ENCODE measurements around the gene PTPRN2.
"Not testable (repeated sequence)": the region's sequence is repeated elsewhere in the genome, so short reads cannot be mapped to it uniquely, and the experiment has no call there.

PTPRN2 gene

DNA sequence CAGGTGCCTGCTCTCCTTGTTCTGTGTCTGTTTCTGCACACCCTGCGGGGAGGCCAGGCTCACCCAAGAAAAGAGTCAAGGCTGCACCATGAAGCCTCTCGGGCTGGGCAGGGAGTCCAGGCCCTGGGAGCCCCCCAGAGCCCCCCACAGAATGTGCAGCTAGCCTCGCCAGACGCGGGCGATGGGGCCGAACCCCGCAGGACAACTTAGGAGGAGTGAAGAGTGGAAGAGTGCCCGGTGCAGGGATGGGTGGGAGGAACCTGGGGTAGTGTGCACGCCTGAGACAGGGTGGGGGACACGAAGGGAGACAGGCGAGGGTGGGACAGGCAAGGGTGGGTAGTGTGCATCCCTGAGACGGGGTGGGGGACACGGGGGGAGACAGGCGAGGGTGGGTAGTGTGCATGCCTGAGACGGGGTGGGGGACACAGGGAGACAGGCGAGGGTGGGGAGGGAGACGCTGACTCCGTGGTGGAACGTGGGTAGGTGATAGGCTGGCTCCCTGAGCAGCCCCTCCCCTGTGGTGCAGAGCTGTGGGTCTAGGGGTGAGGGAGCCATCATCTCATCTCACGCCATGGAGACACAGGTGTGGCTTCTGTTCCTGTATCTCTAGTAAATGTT lies 635.5 kb downstream of the PTPRN2 start:
- no peak for DNase-seq

DNA sequence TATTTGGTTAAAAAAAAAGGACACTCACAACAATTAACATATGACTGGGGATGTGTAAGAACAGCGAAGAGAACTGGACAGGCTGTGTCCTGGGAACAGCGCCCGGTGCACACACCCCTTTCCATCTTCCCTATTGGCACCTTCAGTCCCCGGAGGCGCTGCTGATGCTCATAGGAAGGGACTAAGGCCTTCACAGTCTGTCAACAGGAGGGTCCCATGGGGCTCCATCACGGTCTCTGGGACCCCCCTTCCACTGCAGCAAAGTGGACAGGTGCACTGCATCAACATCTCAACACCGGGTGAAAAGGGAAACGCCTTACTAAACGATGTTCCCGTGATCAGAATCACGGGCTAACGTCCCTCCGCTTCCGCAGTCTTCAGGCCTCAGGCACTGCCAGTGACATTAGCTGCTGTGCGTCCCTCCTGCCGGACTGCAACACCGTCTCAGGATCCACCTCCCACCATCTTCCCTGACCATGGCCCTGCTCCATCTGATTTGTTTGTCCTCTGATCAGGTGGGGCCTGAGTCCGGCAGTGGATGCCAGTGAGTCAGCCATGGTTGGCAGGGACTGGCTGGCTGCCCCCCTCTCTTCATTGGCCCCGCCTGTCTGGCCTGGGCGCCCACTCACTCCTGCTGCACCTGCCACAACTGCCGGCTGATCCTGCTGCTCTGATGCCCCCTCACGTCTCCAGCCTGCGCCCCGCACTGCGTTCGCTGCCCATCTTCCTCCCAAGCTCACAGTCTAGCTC lies 636.1 kb downstream of the PTPRN2 start:
- no peak for DNase-seq

DNA sequence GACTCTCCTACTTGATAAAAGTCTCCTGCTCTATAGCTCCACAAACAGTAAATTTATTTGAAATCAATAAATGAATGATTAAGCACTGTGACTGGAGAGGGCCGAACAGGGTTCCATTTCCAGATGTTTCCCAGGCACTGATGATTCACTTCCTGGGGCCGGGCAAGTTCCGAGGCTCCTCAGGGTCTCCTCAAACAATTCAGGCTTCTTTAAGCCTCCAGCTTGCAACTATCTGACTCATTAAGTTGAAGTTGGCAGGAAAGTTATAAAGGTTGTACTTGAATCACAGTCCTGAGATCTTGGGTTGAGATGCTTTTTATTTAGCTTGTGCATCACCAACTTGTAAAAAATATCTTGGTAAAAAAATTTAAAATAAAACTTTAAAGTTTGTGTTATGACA lies 637.9 kb downstream of the PTPRN2 start:
- DNase-seq: no peak

DNA sequence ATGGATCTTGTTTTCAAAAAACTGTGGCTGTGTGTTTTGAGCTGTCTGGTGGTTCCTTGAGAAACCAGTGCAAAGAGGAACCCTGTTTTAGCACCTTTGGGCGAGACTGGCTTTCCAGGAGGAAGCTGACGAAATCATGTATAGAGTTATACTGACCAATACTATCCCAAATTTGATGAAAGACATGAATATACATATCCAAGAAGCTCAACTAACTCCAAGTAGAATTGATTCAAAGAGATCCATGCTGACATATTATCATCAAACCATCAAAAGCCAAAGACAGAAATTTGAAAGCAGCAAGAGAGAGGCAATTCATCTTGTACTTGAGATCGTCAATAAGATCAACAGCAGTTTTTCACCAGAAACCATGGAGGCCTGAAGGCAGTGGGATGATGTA lies 640.1 kb downstream of the PTPRN2 start:
- DNase-seq: no peak

DNA sequence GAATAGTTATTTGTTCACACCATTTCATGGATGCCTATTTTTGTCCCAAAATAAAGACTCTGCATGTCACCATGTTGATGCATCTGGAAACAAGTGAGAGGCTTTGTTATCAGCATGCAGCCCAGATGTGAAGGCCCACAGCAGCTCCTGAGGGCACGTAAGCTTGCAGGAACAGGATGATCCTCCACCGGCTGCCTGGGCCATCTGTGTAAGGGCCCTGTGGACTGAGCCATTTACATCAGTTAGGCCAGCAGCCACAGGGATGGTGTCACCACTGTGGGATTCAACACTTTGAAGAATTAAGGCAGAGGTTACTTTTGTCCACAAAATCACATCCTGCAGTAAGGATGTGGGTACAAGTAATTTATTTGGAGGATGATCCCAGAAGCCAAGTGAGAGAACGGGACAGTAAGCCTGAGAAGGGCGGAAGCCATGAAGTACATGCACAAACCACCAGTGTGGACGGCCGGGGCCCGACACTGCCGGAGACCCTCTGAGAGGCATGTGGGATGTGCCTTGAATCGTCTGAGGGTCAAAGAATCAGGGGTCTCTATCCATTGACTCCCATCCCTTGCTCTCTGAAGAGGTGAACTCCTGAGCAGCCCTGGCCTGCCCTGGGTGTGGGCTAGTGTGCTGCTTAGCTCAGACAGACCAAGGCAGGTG lies 641.1 kb downstream of the PTPRN2 start:
- no peak for DNase-seq

DNA sequence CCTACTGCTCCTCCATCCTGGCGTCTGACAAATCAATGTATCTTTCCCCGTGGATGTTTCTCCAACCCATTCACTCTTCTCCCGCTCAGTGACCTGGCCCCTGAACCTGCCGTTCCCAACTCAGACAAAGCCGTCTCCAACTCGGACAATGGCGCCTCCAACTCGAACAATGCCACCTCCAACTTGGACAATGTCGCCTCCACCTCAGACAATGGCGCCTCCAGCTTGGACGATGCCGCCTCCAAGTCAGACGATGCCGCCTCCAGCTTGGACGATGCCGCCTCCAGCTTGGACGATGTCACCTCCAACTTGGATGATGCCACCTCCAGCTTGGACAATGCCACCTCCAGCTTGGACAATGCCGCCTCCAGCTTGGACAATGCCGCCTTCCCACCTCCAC lies 642.2 kb downstream of the PTPRN2 start:
- DNase-seq: no peak

DNA sequence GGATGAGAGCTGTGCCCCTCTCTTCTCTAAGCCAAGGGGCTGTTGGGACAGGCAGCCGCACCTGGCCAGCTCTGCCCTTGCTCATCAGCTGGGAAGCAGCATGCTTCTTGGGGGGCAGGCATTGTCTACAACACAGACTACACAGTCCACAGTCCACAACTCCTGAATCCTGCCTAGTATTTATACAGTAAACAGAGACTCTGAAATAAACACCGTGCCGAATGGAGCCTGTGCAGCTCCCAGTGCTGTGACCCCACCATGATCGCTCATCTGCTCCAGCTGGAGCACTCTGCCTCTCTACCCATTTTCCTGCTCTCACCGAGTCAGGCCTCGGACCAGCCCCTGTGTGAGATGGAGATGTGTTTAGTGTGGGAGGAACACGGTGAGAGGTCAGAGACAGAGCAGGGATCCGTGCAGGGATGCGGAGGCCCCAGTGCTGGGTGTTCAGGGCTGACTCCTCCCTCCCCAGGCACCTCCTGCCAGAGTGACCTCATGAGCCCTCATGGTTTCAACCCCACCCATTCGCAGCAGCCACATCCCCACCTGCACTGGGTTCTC lies 642.8 kb downstream of the PTPRN2 start:
- DNase-seq: no peak

DNA sequence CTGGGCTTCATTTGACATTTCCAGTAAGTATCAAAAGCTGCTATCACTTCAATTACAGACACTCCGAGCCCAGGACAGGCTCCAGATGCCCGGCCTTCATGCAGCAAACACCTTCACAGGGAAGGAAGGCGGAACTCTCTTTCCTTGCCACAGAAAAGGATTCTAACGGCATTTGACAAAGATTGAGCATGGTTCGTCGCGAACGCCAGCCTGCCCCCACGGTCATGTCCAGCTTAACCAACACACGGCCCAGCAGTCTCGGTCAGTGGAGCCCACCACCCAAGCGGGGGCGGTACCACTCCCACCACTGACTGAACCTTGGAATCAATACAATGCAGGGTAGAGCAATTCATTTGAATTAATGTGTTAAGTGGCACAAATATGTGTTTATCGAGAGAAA lies 643.6 kb downstream of the PTPRN2 start:
- no peak for DNase-seq

DNA sequence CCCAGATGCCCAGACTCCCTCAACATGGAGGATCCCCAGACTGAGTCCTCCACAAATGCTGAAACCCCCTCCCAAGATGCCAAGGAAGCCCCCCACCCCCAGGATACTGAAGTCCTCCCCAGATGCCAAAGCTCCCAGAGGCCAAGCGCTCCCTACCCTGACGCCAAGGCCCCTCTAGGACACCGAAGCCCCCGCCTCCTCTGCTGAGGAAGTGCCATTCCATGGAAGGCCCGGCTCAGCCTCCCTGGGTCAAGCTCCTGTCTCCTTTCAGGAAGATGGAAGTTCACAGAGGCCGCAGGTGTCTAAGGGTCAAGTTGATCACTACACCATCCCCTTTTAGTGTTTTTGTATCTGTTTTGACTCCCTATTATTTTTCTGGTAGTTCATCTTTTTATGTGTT lies 644.1 kb downstream of the PTPRN2 start:
- DNase-seq: no peak

DNA sequence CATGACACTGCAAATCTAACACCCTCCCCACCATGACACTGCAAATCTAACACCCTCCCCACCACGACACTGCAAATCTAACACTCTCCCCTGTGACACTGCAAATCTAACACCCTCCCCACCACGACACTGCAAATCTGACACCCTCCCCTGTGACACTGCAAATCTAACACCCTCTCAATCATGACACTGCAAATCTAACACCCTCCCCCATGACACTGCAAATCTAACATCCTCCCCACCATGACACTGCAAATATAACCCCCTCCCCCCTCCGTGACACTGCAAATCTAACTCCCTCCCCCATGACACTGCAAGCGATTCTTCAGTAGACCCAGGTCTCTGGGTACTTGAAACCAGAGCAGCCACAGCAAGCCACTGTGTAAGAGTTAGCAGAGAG lies 646.4 kb downstream of the PTPRN2 start:
- no peak for DNase-seq

DNA sequence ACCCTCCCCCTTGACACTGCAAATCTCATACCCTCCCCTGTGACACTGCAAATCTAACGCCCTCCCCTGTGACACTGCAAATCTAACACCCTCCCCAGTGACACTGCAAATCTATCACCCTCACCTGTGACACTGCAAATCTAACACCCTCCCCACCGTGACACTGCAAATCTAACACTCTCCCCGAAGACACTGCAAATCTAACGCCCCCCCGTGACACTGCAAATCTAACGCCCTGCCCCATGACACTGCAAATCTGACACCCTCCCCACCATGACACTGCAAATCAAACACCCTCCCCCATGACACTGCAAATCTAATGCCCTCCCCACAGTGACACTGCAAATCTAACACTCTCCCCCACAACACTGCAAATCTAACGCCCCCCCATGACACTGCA lies 647.1 kb downstream of the PTPRN2 start:
- DNase-seq: no peak

DNA sequence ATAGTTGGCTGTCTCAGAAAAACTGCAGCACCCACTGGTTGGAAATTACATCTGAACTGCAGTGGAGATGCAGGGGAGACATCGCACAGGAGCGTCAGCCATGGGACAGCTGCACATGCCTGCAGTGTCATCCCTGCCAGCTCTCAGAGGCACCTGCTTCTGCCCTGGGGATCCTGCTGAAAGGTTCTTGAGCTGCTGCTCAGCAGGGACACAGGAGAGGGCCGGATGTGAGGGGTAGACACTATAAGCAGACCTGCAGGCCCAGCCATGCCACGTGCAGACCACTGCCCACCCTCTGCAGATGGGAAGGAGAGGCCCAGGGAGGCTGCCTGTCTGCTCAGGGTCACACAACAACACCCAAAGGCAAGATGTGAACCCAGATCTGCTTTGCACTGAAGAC lies 649.4 kb downstream of the PTPRN2 start:
- DNase-seq: no peak

DNA sequence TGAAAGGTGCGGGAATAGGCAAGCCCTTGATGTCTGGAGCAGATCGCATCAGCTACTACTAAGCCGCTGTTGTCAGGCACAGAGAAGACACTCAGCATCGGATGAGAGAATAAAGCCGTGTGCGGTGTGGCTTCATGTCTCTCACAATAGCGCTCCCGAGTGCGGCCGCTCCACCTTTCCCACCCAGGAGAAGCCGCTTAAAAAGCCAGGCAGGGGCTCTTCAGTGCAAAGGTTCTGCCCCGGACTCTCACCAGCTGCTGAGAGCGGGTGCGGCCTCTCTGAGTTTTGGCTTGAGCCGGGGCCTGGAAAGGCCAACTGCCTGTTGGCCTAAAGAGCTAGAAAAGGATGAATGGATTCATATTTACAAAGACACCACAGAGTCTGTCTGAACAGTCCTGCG lies 650.2 kb downstream of the PTPRN2 start:
- no peak for DNase-seq

DNA sequence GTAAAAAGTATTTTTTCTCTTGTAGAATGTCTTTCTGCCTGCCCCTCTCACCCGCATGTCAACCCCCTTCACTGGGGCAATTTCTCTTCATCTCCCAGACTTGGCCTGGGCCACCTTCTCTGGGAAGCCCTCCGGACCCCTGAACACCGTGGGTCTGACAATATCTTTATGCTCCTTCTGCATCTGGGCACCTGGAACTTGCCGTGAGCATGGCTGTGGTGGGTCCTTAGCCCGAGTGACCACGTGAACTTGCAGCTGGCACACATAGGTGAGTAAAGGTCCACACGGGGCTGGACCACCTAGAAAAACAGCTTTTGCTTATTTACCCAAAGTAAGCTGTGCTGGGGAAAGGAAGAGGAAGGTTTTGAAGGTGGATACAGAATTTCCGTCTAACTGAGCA lies 650.6 kb downstream of the PTPRN2 start:
- no peak for DNase-seq

DNA sequence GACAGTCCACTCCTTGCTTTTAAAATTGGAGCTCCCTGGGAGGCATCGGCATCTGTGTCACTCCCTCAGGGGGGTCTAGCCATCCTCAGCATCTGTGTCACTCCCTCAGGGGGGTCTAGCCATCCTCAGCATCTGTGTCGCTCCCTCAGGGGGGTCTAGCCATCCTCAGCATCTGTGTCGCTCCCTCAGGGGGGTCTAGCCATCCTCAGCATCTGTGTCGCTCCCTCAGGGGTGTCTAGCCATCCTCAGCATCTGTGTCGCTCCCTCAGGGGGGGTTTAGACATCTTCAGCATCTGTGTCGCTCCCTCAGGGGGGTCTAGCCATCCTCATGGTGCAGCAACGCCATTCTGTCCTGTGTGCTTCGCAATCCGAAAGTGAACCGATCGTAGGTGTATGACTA lies 651.9 kb downstream of the PTPRN2 start:
- DNase-seq: not testable (repeated sequence)

DNA sequence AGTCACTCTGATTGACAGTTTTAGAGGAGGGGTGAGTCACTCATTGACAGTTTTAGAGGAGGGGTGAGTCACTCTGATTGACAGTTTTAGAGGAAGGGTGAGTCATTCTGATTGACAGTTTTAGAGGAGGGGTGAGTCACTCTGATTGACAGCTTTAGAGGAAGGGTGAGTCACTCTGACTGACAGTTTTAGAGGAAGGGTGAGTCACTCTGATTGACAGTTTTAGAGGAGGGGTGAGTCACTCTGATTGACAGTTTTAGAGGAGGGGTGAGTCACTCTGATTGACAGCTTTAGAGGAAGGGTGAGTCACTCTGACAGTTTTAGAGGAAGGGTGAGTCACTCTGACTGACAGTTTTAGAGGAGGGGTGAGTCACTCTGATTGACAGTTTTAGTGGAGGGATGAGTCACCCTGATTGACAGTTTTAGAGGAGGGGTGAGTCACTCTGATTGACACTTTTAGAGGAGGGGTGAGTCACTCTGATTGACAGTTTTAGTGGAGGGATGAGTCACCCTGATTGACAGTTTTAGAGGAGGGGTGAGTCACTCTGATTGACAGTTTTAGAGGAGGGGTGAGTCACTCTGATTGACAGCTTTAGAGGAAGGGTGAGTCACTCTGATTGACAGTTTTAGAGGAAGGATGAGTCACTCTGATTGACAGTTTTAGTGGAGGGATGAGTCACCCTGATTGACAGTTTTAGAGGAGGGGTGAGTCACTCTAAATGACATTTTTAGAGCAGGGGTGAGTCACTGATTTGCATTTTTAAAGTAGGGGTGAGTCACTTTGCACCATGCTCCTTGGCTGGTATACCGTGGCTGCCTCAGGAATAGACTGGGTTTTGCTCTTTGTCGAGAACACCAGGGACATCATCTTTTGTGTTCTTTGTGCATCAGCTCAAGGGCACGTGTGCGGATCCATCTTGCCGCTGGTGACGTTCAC lies 654.1 kb downstream of the PTPRN2 start:
- DNase-seq: not testable (repeated sequence)

DNA sequence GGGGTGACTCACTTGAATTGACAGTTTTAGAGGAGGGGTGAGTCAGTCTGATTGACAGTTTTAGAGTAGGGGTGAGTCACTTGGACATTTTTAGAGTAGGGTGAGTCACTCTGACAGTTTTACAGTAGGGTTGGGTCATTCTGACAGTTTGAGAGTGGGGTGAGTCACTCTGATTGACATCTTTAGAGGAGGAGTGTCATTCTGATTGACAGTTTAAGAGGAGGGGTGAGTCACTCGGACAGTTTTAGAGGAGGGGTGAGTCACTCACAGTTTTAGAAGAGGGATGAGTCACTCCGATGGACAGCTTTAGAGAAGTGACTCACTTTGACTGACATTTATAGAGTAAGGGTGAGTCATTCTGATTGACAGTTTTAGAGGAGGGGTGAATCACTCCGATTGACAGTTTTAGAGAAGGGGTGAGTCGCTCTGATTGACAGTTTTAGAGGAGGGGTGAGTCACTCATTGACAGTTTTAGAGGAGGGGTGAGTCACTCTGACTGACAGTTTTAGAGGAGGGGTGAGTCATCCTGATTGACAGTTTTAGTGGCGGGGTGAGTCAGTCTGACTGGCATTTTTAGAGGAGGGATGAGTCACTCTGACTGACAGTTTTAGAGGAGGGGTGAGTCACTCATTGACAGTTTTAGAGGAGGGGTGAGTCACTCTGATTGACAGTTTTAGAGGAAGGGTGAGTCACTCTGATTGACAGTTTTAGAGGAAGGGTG lies 655.0 kb downstream of the PTPRN2 start:
- DNase-seq: no peak

DNA sequence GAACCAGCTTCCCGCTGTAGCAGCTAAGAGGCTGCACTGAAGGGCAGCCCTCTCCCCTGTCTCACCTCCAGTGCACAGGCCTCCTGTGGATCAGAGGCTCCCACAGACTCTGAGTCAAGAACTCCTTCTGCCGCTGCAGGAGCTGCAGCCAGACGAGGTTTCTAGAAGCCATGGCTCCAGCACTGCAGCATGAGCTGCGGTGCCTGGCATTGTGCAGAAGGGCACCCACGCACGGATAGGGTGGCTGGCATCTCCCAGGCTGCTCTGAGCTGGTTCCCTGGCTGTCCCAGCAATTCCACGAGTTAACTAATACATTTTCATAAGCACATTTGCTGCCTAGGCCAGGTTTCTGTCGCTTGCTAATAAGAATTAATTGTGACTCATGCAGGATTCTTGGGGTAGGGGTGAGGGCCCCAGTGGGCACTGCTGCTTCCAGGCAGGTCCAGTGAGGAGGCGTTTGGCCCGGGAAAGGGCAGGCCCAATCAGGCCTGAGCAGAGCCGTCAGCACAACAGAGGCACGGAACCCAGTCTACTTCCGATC lies 656.6 kb downstream of the PTPRN2 start:
- no peak for DNase-seq

DNA sequence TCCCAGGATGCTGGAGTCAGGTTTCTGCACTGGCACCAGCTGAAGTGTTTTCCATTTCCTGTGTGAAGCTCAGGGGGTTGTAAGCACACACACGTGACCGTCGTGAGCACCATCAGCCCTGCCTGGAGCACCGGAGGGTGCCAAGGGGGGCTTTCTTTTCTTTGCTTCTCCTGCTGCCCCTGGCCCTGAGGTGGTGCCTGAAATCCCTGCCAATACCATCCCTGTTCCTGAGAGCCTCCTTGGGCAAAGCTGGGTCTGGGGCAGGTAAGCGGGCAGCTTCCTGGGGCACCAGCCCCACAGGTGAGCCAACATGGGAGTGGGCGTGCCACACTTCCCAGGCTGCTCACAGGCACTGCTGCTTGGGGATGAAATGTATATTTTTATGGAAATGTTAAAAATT lies 657.2 kb downstream of the PTPRN2 start:
- no peak for DNase-seq

DNA sequence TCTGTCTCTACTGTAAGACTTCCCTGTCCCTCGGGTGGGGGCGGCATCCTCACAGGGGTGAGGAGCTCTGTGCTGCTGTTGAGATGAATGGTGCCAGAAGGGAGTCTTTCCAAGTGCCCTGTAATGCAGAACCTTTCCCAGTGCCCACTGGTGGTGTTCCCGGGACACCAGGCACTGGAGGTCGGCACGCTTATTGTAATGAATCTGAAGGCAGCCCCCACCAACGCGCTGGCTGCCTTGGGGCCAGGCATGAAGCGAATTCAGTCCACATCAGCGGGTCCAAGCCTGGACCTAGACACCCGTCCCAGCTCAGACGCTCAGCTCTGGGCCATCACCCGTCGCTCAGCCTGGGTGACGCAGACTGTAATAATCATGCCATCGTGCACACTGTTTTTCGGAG lies 658.0 kb downstream of the PTPRN2 start:
- DNase-seq: no peak

DNA sequence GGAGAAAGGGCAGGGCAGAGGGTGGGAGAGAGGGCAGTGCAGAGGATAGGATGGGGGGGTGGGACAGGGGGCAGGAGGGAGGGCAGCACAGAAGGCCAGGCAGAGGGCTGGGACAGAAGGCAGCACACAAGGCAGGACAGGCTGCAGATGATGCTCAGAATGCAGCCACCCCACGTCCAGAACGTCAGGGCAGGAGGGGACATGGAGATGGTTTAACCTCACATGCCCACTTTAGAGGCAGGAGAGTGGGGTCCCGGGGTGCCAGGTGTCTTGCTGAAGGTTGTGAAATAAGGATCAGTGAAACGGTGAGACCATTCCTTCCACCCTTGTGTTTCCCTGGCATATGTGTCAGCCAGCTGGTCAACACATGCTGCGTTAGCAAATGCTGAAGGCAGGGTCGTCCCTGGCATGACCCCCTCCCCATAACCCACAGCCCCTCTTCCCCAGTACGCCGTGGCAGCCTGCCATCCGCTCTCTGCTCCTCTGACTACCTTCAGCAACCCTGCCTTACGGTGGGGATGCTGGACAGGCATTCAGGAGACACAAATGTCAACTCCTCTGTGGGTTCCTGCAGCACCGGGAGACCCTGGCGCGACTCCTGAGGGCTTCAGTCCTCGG lies 658.7 kb downstream of the PTPRN2 start:
- DNase-seq: no peak

Data from stimulated activated CD4-positive, alpha-beta T cell treated with anti-CD3 and anti-CD28 coated beads, Interleukin-4, amount 100 ng/mL, for 1 hour (primary cell).